Ascending aorta (tissue), 2 donors: ENCODE data around the gene IGSF1. TPM values are rescaled to one million over a fixed set of nuclear protein-coding genes. Genes with fewer than 3 reads are reported as not detected.

Experiments
- DNase-seq, 2 donors: peaks; one replicate each; pipeline ENCODE4 v3.0.0-alpha.2; 2019; ENCODE audit warnings: low spot score in 2 of 2
- H3K27ac ChIP-seq, 2 donors: fragments of 200-600 bp; sonication (generic); one replicate each; pipeline ENCODE4 v1.5.1; 2016 to 2017; ENCODE audit warnings: mild to moderate bottlenecking in 1 of 2
- H3K27me3 ChIP-seq: fragments of 200-600 bp; sonication (generic); one replicate; pipeline ENCODE4 v1.5.1; 2017
- H3K36me3 ChIP-seq, 2 donors: fragments of 200-600 bp; sonication (generic); one replicate each; pipeline ENCODE4 v1.5.1; 2016
- H3K4me1 ChIP-seq, 2 donors: fragments of 200-600 bp; sonication (generic); one replicate each; pipeline ENCODE4 v1.5.1; 2016 to 2017; ENCODE audit warnings: mild to moderate bottlenecking in 1 of 2
- H3K4me3 ChIP-seq, 2 donors: fragments of 200-600 bp; sonication (generic); one replicate each; pipeline ENCODE4 v1.5.1; 2016 to 2017; ENCODE audit warnings: mild to moderate bottlenecking in 1 of 2
- H3K9me3 ChIP-seq, 2 donors: fragments of 200-600 bp; sonication (generic); one replicate each; pipeline ENCODE4 v1.5.1; 2016
- CTCF ChIP-seq, 3 experiments: fragments of 200-600 bp in 2 of 3; fragments of 450-650 bp in 1 of 3; sonication (generic) in 2 of 3; IDR thresholded peaks; one replicate each; pipeline ENCODE4 v1.5.1; 2016 to 2019; ENCODE audit warnings: antibody characterized with exemption in 3 of 3, mild to moderate bottlenecking in 1 of 3, moderate library complexity in 1 of 3
- intact Hi-C: fragments of 100-400 bp; cut with DNase I; formaldehyde crosslinking; loops from one replicate; pipeline ENCODE4 v1.15.1; 2023
- total RNA-seq: library from RNA; depleted of rRNA; stranded (reverse); fragments of >200 nt; gene quantifications from one replicate; pipeline ENCODE4 v1.1.0, GENCODE V29; 2016

IGSF1 gene
- total RNA-seq, 1 donor from 2014 or later: 1.5 TPM

- no peak overlapping the region for H3K4me3 ChIP-seq
- no peaks in the 10 kb centered on the region for H3K36me3 ChIP-seq
- H3K9me3 ChIP-seq: no peaks in the 10 kb centered on the region
- intact Hi-C loops: no loop called here
- H3K4me1 ChIP-seq: no peaks in the 10 kb centered on the region
- no peak overlapping the region for H3K27ac ChIP-seq
- H3K27me3 ChIP-seq: no peaks in the 10 kb centered on the region
- no peak for TF ChIP-seq CTCF (IDR thresholded peaks at IDR 0.05)
- no peak for DNase-seq
Measured at GRCh38 chrX:131301155-131301554, 12.0 kb upstream of the IGSF1 start.

GRCh38 chrX:131298846-131299245 lies 9.7 kb upstream of the IGSF1 start:
- no peak for TF ChIP-seq CTCF (IDR thresholded peaks at IDR 0.05)
- DNase-seq: no peak
- Histone ChIP-seq H3K4me3 (no peak overlapping the region), H3K4me1 (no peaks in the 10 kb centered on the region), H3K9me3 (no peaks in the 10 kb centered on the region), H3K27ac (no peak overlapping the region), H3K27me3 (no peaks in the 10 kb centered on the region), H3K36me3 (no peaks in the 10 kb centered on the region)
- intact Hi-C loops: no loop called here

- DNase-seq: no peak
- intact Hi-C loops: no loop called here
- Histone ChIP-seq H3K36me3 (no peaks in the 10 kb centered on the region), H3K4me3 (no peak overlapping the region), H3K27ac (no peak overlapping the region), H3K4me1 (no peaks in the 10 kb centered on the region), H3K27me3 (no peaks in the 10 kb centered on the region), H3K9me3 (no peaks in the 10 kb centered on the region)
- no peak for TF ChIP-seq CTCF (IDR thresholded peaks at IDR 0.05)
Measured at GRCh38 chrX:131298036-131298435, 8.9 kb upstream of the IGSF1 start.

- H3K27me3 ChIP-seq: no peaks in the 10 kb centered on the region
- no peaks in the 10 kb centered on the region for H3K4me1 ChIP-seq
- H3K27ac ChIP-seq: no peak overlapping the region
- H3K9me3 ChIP-seq: no peaks in the 10 kb centered on the region
- TF ChIP-seq CTCF (IDR thresholded peaks at IDR 0.05): no peak
- no peaks in the 10 kb centered on the region for H3K36me3 ChIP-seq
- intact Hi-C loops: no loop called here
- H3K4me3 ChIP-seq: peak overlapping the region in 1 of 2 donors; percentile 44
- no peak for DNase-seq
Measured at GRCh38 chrX:131289527-131289926, 421 bp upstream of the IGSF1 start.

GRCh38 chrX:131288188-131288587 lies 918 bp downstream of the IGSF1 start:
- Histone ChIP-seq H3K27ac (no peak overlapping the region), H3K4me1 (no peaks in the 10 kb centered on the region), H3K27me3 (no peaks in the 10 kb centered on the region), H3K4me3 (peak overlapping the region in 1 of 2 donors; percentile 44), H3K36me3 (no peaks in the 10 kb centered on the region), H3K9me3 (no peaks in the 10 kb centered on the region)
- DNase-seq: no peak
- TF ChIP-seq CTCF (IDR thresholded peaks at IDR 0.05): no peak
- intact Hi-C loops: no loop called here

- H3K36me3 ChIP-seq: no peaks in the 10 kb centered on the region
- no peaks in the 10 kb centered on the region for H3K27me3 ChIP-seq
- DNase-seq: no peak
- no peaks in the 10 kb centered on the region for H3K4me1 ChIP-seq
- intact Hi-C loops: no loop called here
- no peak overlapping the region for H3K4me3 ChIP-seq
- no peak overlapping the region for H3K27ac ChIP-seq
- H3K9me3 ChIP-seq: no peaks in the 10 kb centered on the region
- no peak for TF ChIP-seq CTCF (IDR thresholded peaks at IDR 0.05)
Measured at GRCh38 chrX:131287560-131288179, 1.4 kb downstream of the IGSF1 start.
